WTC11 (cell line): ENCODE results near the gene C19orf67.
"Not testable (repeated sequence)": the region's sequence is repeated elsewhere in the genome, so short reads cannot be mapped to it uniquely, and the experiment has no call there.

Source experiments
- ESRRA ChIP-seq: sonication (generic); formaldehyde crosslinking; IDR thresholded peaks from 2 replicates; pipeline ENCODE4 v1.8.1; 2022; ENCODE audit warnings: mild to moderate bottlenecking, missing genetic modification reagents, borderline replicate concordance
- FOXP4 ChIP-seq: sonication (generic); formaldehyde crosslinking; IDR thresholded peaks from 2 replicates; pipeline ENCODE4 v1.8.0; 2022; ENCODE audit warnings: mild to moderate bottlenecking, missing genetic modification reagents
- GRHL2 ChIP-seq: fragments of 250-450 bp; sonication (Bioruptor Pico); IDR thresholded peaks from 2 replicates; pipeline ENCODE4 v1.8.0; 2022; ENCODE audit warnings: mild to moderate bottlenecking, moderate library complexity; ENCODE audit not compliant: insufficient replicate concordance, severe bottlenecking
- MAX ChIP-seq: sonication (generic); formaldehyde crosslinking; IDR thresholded peaks from 2 replicates; pipeline ENCODE4 v1.8.0; 2022; ENCODE audit warnings: mild to moderate bottlenecking, missing genetic modification reagents
- SMAD3 ChIP-seq: sonication (generic); formaldehyde crosslinking; IDR thresholded peaks from 2 replicates; pipeline ENCODE4 v1.8.0; 2022; ENCODE audit warnings: missing genetic modification reagents, mild to moderate bottlenecking, borderline replicate concordance
- STAT6 ChIP-seq: sonication (generic); formaldehyde crosslinking; conservative IDR thresholded peaks from 2 replicates; pipeline ENCODE4 v1.8.1; 2023; ENCODE audit warnings: mild to moderate bottlenecking, low read depth, missing genetic modification reagents, moderate library complexity
- TCF7 ChIP-seq: sonication (generic); formaldehyde crosslinking; IDR thresholded peaks from 2 replicates; pipeline ENCODE4 v1.8.0; 2022; ENCODE audit warnings: mild to moderate bottlenecking, low read depth, missing genetic modification reagents, moderate library complexity
- ZBTB43 ChIP-seq: sonication (generic); formaldehyde crosslinking; IDR thresholded peaks from 2 replicates; pipeline ENCODE4 v1.8.1; 2023; ENCODE audit warnings: mild to moderate bottlenecking, missing genetic modification reagents
- ZNF232 ChIP-seq: sonication (generic); formaldehyde crosslinking; IDR thresholded peaks from 2 replicates; pipeline ENCODE4 v1.8.0; 2022; ENCODE audit warnings: mild to moderate bottlenecking, missing genetic modification reagents
- ZNF423 ChIP-seq: fragments of 250-450 bp; sonication (Bioruptor Pico); IDR thresholded peaks from 2 replicates; pipeline ENCODE4 v2.1.2; 2022; ENCODE audit warnings: mild to moderate bottlenecking, moderate library complexity
- TF ChIP-seq, protein P1 (sequence below): fragments of 200-600 bp; IDR thresholded peaks from 2 replicates; pipeline ENCODE4 v1.8.0; 2022; ENCODE audit warnings: antibody characterized with exemption

DNA sequence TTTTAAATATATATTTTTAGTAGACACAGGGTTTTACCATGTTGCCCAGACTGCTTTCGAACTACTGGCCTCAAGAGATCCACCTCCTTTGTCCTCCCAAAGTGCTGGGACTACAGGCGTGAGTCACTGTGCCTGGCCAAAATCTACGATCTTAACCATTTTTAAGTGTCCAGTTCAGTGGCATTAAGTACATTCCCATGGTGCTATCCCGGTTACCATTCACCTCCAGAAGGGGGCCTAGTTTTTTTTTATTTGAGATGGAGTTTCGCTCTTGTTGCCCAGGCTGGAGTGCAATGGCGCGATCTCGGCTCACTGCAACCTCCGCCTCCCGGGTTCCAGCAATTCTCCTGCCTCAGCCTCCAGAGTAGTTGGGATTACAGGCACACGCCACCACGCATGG, 50.4 kb downstream of the C19orf67 start:
- not testable (repeated sequence) for TF ChIP-seq ZNF232 (CRISPR knock-in tag); GRHL2 (CRISPR knock-in tag); ESRRA; STAT6 (CRISPR knock-in tag); TCF7; ZNF423 (CRISPR knock-in tag); MAX; SMAD3 (CRISPR knock-in tag); ZBTB43 (CRISPR knock-in tag); FOXP4
- TF ChIP-seq, protein P1, sequence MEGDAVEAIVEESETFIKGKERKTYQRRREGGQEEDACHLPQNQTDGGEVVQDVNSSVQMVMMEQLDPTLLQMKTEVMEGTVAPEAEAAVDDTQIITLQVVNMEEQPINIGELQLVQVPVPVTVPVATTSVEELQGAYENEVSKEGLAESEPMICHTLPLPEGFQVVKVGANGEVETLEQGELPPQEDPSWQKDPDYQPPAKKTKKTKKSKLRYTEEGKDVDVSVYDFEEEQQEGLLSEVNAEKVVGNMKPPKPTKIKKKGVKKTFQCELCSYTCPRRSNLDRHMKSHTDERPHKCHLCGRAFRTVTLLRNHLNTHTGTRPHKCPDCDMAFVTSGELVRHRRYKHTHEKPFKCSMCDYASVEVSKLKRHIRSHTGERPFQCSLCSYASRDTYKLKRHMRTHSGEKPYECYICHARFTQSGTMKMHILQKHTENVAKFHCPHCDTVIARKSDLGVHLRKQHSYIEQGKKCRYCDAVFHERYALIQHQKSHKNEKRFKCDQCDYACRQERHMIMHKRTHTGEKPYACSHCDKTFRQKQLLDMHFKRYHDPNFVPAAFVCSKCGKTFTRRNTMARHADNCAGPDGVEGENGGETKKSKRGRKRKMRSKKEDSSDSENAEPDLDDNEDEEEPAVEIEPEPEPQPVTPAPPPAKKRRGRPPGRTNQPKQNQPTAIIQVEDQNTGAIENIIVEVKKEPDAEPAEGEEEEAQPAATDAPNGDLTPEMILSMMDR = not testable (repeated sequence)
